SK-N-SH treated with all-trans-retinoic acid at 6 μM for 48 hours (cell line): ENCODE measurements around the gene RELT.

ENCODE experiments used
- ATAC-seq: fragments of 200-7000 bp; cut with Tn5 transposase; 3 replicates; pipeline ENCODE4 v1.9.1; 2020; ENCODE audit warnings: mild to moderate bottlenecking, moderate library complexity
- BACH2 ChIP-seq: fragments of 250-450 bp; sonication (Bioruptor Pico); IDR thresholded peaks from 2 replicates; pipeline ENCODE4 v1.9.0; 2021; ENCODE audit warnings: mild to moderate bottlenecking, borderline replicate concordance
- CREB5 ChIP-seq: fragments of 250-450 bp; sonication (Bioruptor Pico); IDR thresholded peaks from 2 replicates; pipeline ENCODE4 v1.5.1; 2020; ENCODE audit warnings: low read depth, mild to moderate bottlenecking, moderate library complexity
- CSDC2 ChIP-seq: fragments of 250-450 bp; sonication (Bioruptor Pico); IDR thresholded peaks from 2 replicates; pipeline ENCODE4 v1.5.0; 2020; ENCODE audit warnings: mild to moderate bottlenecking, moderate library complexity
- CSRNP3 ChIP-seq: fragments of 250-450 bp; sonication (Bioruptor Pico); IDR thresholded peaks from 2 replicates; pipeline ENCODE4 v1.5.1; 2021; ENCODE audit warnings: mild to moderate bottlenecking, moderate library complexity
- GLIS3 ChIP-seq: fragments of 250-450 bp; sonication (Bioruptor Pico); IDR thresholded peaks from 2 replicates; pipeline ENCODE4 v1.5.0; 2020; ENCODE audit warnings: mild to moderate bottlenecking, moderate library complexity
- ISL1 ChIP-seq: fragments of 250-450 bp; sonication (Bioruptor Pico); IDR thresholded peaks from 2 replicates; pipeline ENCODE4 v2.1.2; 2022; ENCODE audit warnings: mild to moderate bottlenecking, moderate library complexity
- OSR1 ChIP-seq: fragments of 250-450 bp; sonication (Bioruptor Pico); IDR thresholded peaks from 2 replicates; pipeline ENCODE4 v1.8.0; 2022; ENCODE audit warnings: moderate library complexity, mild to moderate bottlenecking, inconsistent platforms
- PATZ1 ChIP-seq: fragments of 250-450 bp; sonication (Bioruptor Pico); IDR thresholded peaks from 2 replicates; pipeline ENCODE4 v1.8.0; 2020; ENCODE audit warnings: mild to moderate bottlenecking, moderate library complexity, borderline replicate concordance
- POU6F1 ChIP-seq: fragments of 250-450 bp; sonication (Bioruptor Pico); IDR thresholded peaks from 2 replicates; pipeline ENCODE4 v1.8.0; 2021; ENCODE audit warnings: low read depth, mild to moderate bottlenecking, moderate library complexity, borderline replicate concordance
- PPARA ChIP-seq: fragments of 250-450 bp; sonication (Bioruptor Pico); IDR thresholded peaks from 2 replicates; pipeline ENCODE4 v1.5.0; 2020; ENCODE audit warnings: mild to moderate bottlenecking, borderline replicate concordance
- RARB ChIP-seq: fragments of 250-450 bp; sonication (Bioruptor Pico); IDR thresholded peaks from 2 replicates; pipeline ENCODE4 v1.8.0; 2021; ENCODE audit warnings: mild to moderate bottlenecking, moderate library complexity
- SNAI2 ChIP-seq: fragments of 250-450 bp; sonication (Bioruptor Pico); IDR thresholded peaks from 2 replicates; pipeline ENCODE4 v1.5.0; 2020; ENCODE audit warnings: mild to moderate bottlenecking, moderate library complexity
- TOX ChIP-seq: fragments of 250-450 bp; sonication (Bioruptor Pico); IDR thresholded peaks from 2 replicates; pipeline ENCODE4 v1.8.0; 2021; ENCODE audit warnings: mild to moderate bottlenecking, moderate library complexity, borderline replicate concordance
- TSHZ2 ChIP-seq: fragments of 250-450 bp; sonication (Bioruptor Pico); IDR thresholded peaks from 2 replicates; pipeline ENCODE4 v1.5.0; 2020; ENCODE audit warnings: mild to moderate bottlenecking, moderate library complexity
- ZFP3 ChIP-seq: fragments of 250-450 bp; sonication (Bioruptor Pico); IDR thresholded peaks from 2 replicates; pipeline ENCODE4 v1.5.0; 2020; ENCODE audit warnings: mild to moderate bottlenecking, moderate library complexity
- ZFP30 ChIP-seq: fragments of 450-650 bp; formaldehyde crosslinking; IDR thresholded peaks from 2 replicates; pipeline ENCODE4 v1.5.0; 2022; ENCODE audit warnings: mild to moderate bottlenecking, moderate library complexity
- ZNF565 ChIP-seq: fragments of 450-650 bp; formaldehyde crosslinking; conservative IDR thresholded peaks from 2 replicates; pipeline ENCODE4 v1.5.0; 2020; ENCODE audit warnings: low read depth, mild to moderate bottlenecking, moderate library complexity
- ZNF70 ChIP-seq: fragments of 450-650 bp; formaldehyde crosslinking; IDR thresholded peaks from 2 replicates; pipeline ENCODE4 v1.5.0; 2020; ENCODE audit warnings: mild to moderate bottlenecking, moderate library complexity
- ZNF8 ChIP-seq: fragments of 450-650 bp; formaldehyde crosslinking; IDR thresholded peaks from 2 replicates; pipeline ENCODE4 v1.5.0; 2020; ENCODE audit warnings: mild to moderate bottlenecking, moderate library complexity

Gene RELT

GRCh38 chr11:73337846-73338245 lies 38.4 kb upstream of the RELT start (continued):
- TF ChIP-seq PATZ1 (CRISPR knock-in tag) (no peak), CSDC2 (CRISPR knock-in tag) (no peak), ZNF8 (no peak), ZFP3 (CRISPR knock-in tag) (no peak), ZFP30 (CRISPR knock-in tag) (no peak), GLIS3 (no peak)

- ATAC-seq: no peak
- no peak for TF ChIP-seq CREB5
- no peak for TF ChIP-seq ZFP30 (CRISPR knock-in tag)
- no peak for TF ChIP-seq PPARA (CRISPR knock-in tag)
- no peak for TF ChIP-seq OSR1 (CRISPR knock-in tag)
- TF ChIP-seq ZNF70 (CRISPR knock-in tag): no peak
- no peak for TF ChIP-seq SNAI2 (CRISPR knock-in tag)
- TF ChIP-seq CSDC2 (CRISPR knock-in tag): no peak
- TF ChIP-seq TOX (CRISPR knock-in tag): no peak
- no peak for TF ChIP-seq ZNF565
These were observed 37.9 kb upstream of the RELT start for GRCh38 chr11:73338279-73338678.

GRCh38 chr11:73340164-73340563 lies 36.0 kb upstream of the RELT start:
- ATAC-seq: no peak
- no peak for TF ChIP-seq PATZ1 (CRISPR knock-in tag)
- no peak for TF ChIP-seq TOX (CRISPR knock-in tag)
- no peak for TF ChIP-seq CSDC2 (CRISPR knock-in tag)
- TF ChIP-seq PPARA (CRISPR knock-in tag): no peak
- TF ChIP-seq TSHZ2 (CRISPR knock-in tag): no peak
- TF ChIP-seq BACH2 (CRISPR knock-in tag): no peak

- ATAC-seq: no peak
- TF ChIP-seq CSRNP3 (CRISPR knock-in tag): no peak
- TF ChIP-seq RARB (CRISPR knock-in tag): no peak
- no peak for TF ChIP-seq PPARA (CRISPR knock-in tag)
- TF ChIP-seq OSR1 (CRISPR knock-in tag): no peak
- no peak for TF ChIP-seq ZNF8
- no peak for TF ChIP-seq TSHZ2 (CRISPR knock-in tag)
- TF ChIP-seq ZNF565: no peak
- no peak for TF ChIP-seq PATZ1 (CRISPR knock-in tag)
- no peak for TF ChIP-seq POU6F1 (CRISPR knock-in tag)
- TF ChIP-seq TOX (CRISPR knock-in tag): no peak
- TF ChIP-seq ISL1 (CRISPR knock-in tag): no peak
- TF ChIP-seq ZNF70 (CRISPR knock-in tag): no peak
- TF ChIP-seq ZFP3 (CRISPR knock-in tag): no peak
- no peak for TF ChIP-seq SNAI2 (CRISPR knock-in tag)
These were observed 33.6 kb upstream of the RELT start for GRCh38 chr11:73342633-73343032.
